HEK293T (cell line): ENCODE data around the gene TTC16.

Experiments
- CTCF ChIA-PET: fragments of 350-600 bp; formaldehyde crosslinking; extraction: SDS; loops from one replicate; lab custom pipeline; 2021; ENCODE audit warnings: antibody characterized with exemption, inconsistent platforms; lab: Yijun Ruan, JAX
- POLR2A ChIA-PET: fragments of 350-600 bp; formaldehyde crosslinking; extraction: SDS; loops from one replicate; lab custom pipeline; 2020; ENCODE audit warnings: antibody characterized with exemption, inconsistent platforms; lab: Yijun Ruan, JAX
- DNase-seq: peaks from one replicate; pipeline ENCODE4 v3.0.0; 2012; ENCODE audit warnings: mixed read lengths; ENCODE audit errors: extremely low spot score
- ARNT ChIP-seq: fragments of 450-650 bp; IDR thresholded peaks from 2 replicates; pipeline ENCODE4 v1.6.1; 2017; ENCODE audit warnings: mild to moderate bottlenecking
- BHLHE40 ChIP-seq: fragments of 450-650 bp; IDR thresholded peaks from 2 replicates; pipeline ENCODE4 v1.6.1; 2016; ENCODE audit warnings: mild to moderate bottlenecking, moderate library complexity, borderline replicate concordance
- CTBP1 ChIP-seq: fragments of 450-650 bp; IDR thresholded peaks from 2 replicates; pipeline ENCODE4 v1.6.1; 2016; ENCODE audit warnings: borderline replicate concordance
- ELF4 ChIP-seq: fragments of 450-650 bp; IDR thresholded peaks from 2 replicates; pipeline ENCODE4 v1.6.1; 2017; ENCODE audit warnings: antibody characterized with exemption
- FOXA1 ChIP-seq: fragments of 450-650 bp; IDR thresholded peaks from 2 replicates; pipeline ENCODE4 v1.6.1; 2016; ENCODE audit warnings: mild to moderate bottlenecking
- FOXK2 ChIP-seq: fragments of 450-650 bp; IDR thresholded peaks from 2 replicates; pipeline ENCODE4 v1.6.1; 2016; ENCODE audit warnings: mild to moderate bottlenecking
- FOXM1 ChIP-seq: fragments of 450-650 bp; IDR thresholded peaks from 2 replicates; pipeline ENCODE4 v1.6.1; 2017; ENCODE audit warnings: mild to moderate bottlenecking, borderline replicate concordance
- HDGF ChIP-seq: fragments of 450-650 bp; IDR thresholded peaks from 2 replicates; pipeline ENCODE4 v1.6.1; 2017; ENCODE audit warnings: antibody characterized with exemption, borderline replicate concordance
- L3MBTL2 ChIP-seq: fragments of 450-650 bp; conservative IDR thresholded peaks from 2 replicates; pipeline ENCODE4 v1.6.1; 2016; ENCODE audit warnings: mild to moderate bottlenecking
- LEF1 ChIP-seq: fragments of 450-650 bp; IDR thresholded peaks from 2 replicates; pipeline ENCODE4 v1.6.1; 2017; ENCODE audit warnings: mild to moderate bottlenecking, borderline replicate concordance
- NFRKB ChIP-seq: fragments of 450-650 bp; IDR thresholded peaks from 2 replicates; pipeline ENCODE4 v1.6.1; 2016; ENCODE audit warnings: mild to moderate bottlenecking, moderate library complexity
- SP1 ChIP-seq: fragments of 450-650 bp; IDR thresholded peaks from 2 replicates; pipeline ENCODE4 v1.6.1; 2017
- SUZ12 ChIP-seq: fragments of 450-650 bp; IDR thresholded peaks from 2 replicates; pipeline ENCODE4 v1.6.1; 2016; ENCODE audit warnings: mild to moderate bottlenecking
- TARDBP ChIP-seq: fragments of 450-650 bp; IDR thresholded peaks from 2 replicates; pipeline ENCODE4 v1.6.1; 2016
- ZNF384 ChIP-seq: fragments of 450-650 bp; IDR thresholded peaks from 2 replicates; pipeline ENCODE4 v1.6.1; 2016
- TF ChIP-seq, protein P1 (sequence below): fragments of 450-650 bp; IDR thresholded peaks from 2 replicates; pipeline ENCODE4 v1.6.1; 2016

TTC16 gene

DNA sequence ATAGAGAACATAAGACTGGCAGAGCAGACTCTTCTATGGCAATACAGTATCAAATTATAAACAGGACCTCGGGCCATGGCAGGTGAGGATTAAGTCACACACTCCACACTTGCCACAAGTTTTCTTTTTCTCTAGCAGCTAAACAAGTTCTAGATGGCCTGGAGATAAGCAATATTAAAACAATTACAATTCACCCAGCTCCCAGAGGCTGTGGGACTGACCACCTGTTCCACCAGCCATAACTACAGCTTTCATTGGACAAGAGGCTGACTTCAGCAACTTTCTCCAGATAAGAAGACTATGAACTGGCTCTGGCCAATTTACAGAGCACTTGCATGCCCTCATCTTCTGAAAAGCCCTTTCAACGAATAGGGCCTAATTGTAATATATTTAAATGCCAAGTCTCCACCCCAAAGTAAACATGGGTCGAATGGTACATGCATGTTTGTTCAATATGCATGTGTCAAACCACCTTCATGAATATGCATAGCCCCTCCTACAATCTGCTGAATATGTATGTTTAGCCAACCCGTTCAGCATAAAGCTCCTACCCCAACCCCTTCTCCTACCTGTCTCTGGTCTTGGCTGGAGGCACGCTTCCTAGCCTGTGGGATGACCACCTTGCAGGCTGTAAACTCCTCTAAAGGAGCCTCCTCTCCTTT lies 15.2 kb upstream of the TTC16 start:
- no peak for DNase-seq

DNA sequence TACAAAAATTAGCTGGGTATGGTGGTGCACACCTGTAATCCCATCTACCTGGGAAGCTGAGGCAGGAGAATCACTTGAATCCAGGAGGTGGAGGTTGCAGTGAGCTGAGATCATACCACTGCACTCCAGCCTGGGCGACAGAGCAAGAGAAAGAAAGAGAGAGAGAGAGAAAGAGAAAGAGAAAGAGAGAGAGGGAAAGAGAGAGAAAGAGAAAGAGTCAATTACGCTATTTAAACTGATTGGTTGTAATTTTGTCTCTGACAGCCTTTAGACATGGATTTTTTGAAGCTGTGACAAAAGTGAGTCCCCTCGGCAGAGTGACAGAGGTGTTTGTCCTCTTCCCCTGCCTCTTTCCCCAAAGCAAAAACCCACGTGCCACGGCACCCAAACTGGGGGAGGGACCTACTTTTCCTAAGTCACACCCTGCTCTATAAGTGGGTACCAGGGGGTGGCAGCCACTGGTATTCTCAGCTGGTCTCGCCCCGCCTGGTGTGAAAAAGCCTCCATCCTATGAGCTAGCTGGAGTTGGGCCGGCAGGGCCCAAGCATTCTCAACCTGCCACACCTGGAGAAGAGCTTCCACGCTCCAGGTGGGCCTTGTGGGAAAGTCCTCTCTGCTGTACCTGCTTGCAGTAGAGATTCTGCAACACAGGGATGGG lies 12.5 kb upstream of the TTC16 start:
- CTCF ChIA-PET = no interaction called here
- TF ChIP-seq SUZ12 = no peak
- no peak for DNase-seq
- POLR2A ChIA-PET = interaction anchor here (1.0 to 1.4 kb wide), 2 partner anchors 12 to 20 kb away, joined by 3 read pairs; partner anchors contain the start of genes PTRH1 and TTC16

More for the DNA sequence above, 15.2 kb upstream of the TTC16 start:
- POLR2A ChIA-PET = no interaction called here
- CTCF ChIA-PET = no interaction called here
- no peak for TF ChIP-seq FOXK2
- no peak for TF ChIP-seq NFRKB
- TF ChIP-seq HDGF = no peak
- TF ChIP-seq FOXM1 = no peak
- TF ChIP-seq ZNF384 = no peak
- TF ChIP-seq FOXA1 = no peak
- no peak for TF ChIP-seq ELF4
- TF ChIP-seq, protein P1, sequence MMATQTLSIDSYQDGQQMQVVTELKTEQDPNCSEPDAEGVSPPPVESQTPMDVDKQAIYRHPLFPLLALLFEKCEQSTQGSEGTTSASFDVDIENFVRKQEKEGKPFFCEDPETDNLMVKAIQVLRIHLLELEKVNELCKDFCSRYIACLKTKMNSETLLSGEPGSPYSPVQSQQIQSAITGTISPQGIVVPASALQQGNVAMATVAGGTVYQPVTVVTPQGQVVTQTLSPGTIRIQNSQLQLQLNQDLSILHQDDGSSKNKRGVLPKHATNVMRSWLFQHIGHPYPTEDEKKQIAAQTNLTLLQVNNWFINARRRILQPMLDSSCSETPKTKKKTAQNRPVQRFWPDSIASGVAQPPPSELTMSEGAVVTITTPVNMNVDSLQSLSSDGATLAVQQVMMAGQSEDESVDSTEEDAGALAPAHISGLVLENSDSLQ = no peak

DNA sequence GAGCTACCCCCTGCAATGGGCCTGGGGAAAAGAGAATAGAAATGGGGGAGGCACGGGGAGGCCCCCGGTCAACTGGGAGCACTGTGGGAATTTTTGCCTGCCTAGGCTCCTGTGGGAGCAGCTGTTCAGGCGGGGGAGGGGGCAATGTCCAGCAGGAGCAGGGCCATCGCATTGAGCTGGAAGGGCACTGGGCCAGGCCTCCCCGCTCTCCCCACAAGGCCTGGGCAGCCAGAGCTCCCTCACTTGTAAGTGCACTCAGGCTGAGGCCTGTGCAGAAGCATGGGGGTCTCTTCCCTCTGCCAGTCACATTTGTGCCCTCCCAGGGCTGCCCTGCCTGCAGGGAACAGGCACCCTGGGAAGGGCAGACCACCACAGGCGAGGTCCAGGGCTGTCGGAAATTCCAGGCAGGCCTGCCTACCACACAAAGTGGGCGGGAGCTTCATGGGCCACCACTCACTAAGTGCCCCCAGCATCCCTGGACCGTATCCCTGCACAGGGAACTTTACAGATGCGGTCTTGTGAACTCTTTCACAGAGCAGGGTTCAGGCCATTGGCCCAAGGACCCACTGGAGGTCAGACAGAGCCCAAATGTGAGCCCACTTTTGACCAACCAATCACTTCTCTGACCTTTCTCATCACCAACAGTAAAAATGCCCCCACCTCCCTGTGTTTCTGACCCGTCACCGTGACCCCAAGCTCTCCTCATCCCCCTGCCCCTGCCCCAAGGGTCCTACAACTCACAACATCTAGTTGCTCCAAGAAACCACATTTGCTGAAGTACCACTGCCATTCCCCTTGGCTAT lies 10.1 kb upstream of the TTC16 start:
- TF ChIP-seq L3MBTL2 (no peak), SP1 (no peak), TARDBP (no peak), BHLHE40 (no peak), NFRKB (no peak), FOXK2 (no peak), FOXM1 (no peak), ZNF384 (no peak), HDGF (no peak), SUZ12 (no peak), FOXA1 (no peak), ELF4 (no peak), LEF1 (no peak), ARNT (no peak)
- TF ChIP-seq, protein P1 = no peak
- ChIA-PET CTCF (no interaction called here), POLR2A (interaction anchor here (1.1 kb wide), 1 partner anchor 10 kb away, joined by 4 read pairs; the partner anchor contains the start of genes PTRH1 and TTC16)
- no peak for DNase-seq

DNA sequence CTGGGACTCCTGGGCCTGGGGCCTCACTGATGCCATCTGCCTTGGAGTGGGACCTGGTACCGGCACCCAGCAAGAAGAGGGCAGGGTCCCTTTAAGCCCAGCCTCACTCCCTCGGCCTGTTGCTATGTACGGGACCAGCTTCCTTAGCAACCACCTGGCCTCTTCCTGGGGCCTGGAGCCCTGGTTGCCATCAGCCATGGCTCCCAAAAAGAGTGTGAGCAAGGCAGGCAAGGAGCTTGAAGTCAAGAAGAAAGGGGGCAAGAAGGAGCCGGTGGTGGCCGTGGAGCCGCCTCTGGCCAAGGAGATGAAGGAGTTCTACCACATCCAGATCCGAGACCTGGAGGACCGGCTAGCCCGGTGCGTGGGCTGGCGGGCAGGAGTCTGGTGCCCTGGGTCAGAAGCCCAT lies 9.0 kb upstream of the TTC16 start, which contains the start of gene CFAP157:
Gene CFAP157 (plus strand): TSS at position 153 of the 406 bp plus-strand sequence. CDS start 44 bp downstream, at position 197.
- ChIA-PET POLR2A (no interaction called here), CTCF (no interaction called here)
- TF ChIP-seq TARDBP (no peak), SUZ12 (no peak), ZNF384 (no peak), ARNT (no peak), CTBP1 (no peak), HDGF (no peak), BHLHE40 (no peak), SP1 (no peak), LEF1 (no peak), FOXK2 (no peak), FOXA1 (no peak), FOXM1 (no peak)
- TF ChIP-seq, protein P1 = no peak
- DNase-seq = no peak

DNA sequence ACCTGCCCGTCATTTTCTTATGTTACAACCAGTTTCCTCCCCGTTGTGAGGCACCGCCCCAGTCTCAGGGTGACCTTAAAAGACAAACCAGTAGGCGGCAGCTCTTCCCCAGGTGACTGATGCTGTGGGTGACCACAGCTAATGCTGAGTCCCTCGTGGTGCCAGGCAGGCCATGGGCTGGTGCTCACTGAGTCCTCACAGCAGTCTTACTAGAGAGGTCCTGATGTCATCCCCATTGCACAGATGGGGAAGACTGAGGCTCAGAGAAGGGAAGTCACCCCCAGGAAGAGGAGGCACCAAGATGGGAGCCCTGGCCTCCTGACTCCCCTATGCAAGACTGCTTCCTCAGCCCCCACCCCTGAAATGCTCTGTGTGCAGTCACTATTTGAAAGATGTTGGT lies 8.1 kb upstream of the TTC16 start:
- DNase-seq = no peak
- no peak for TF ChIP-seq ELF4
- CTCF ChIA-PET = no interaction called here
- POLR2A ChIA-PET = no interaction called here

DNA sequence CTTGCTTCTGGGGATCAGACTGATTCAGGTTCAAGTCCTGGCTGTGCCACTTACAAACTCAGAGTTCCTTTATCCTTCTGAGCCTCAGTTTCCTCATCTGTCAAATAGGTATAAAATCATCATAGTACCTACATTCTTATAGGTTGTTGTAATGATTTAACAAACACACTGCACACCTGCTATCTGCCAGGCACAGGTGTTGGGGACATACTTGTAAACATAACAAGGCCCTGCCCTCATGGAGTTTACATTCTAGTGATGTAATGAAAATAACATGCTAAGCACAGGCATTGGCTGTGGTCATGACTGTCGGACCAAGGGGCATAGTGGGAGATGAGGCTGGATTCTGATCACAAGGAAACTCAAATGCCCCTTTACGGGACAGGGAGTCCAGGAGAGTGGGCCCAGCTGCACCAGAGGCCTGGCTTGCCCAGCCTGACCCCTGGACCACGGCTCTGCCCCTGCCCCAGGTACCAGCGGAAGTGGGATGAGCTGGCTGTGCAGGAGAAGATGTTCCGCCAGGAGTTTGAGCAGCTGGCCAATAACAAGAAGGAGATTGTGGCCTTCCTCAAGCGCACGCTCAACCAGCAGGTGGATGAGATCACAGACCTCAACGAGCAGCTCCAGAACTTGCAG lies 6.8 kb upstream of the TTC16 start:
- no peak for TF ChIP-seq ARNT
- no peak for TF ChIP-seq TARDBP
- no peak for TF ChIP-seq L3MBTL2
- TF ChIP-seq, protein P1 = no peak
- no peak for TF ChIP-seq ELF4
- no peak for TF ChIP-seq SUZ12
- TF ChIP-seq HDGF = no peak
- TF ChIP-seq FOXM1 = no peak
- TF ChIP-seq CTBP1 = no peak
- no peak for TF ChIP-seq FOXA1
- TF ChIP-seq LEF1 = no peak
- TF ChIP-seq ZNF384 = no peak
- TF ChIP-seq BHLHE40 = no peak
- TF ChIP-seq NFRKB = no peak
- TF ChIP-seq SP1 = no peak
- TF ChIP-seq FOXK2 = no peak
- ChIA-PET CTCF (interaction anchor here (0.6 kb wide), 1 partner anchor 127 kb away, joined by 6 read pairs; no protein-coding TSS in a partner anchor), POLR2A (no interaction called here)
- no peak for DNase-seq
